SK-N-SH (cell line): ENCODE measurements around the gene DBP. TPM values are rescaled to one million over a fixed set of nuclear protein-coding genes. Genes with fewer than 3 reads are reported as not detected.
A peak's percentile ranks its signal among the peaks of the same experiment; 100 is the strongest.

ENCODE experiments used
- CTCF ChIA-PET: fragments of 300-600, 350-600 bp; formaldehyde crosslinking; extraction: SDS; loops from one replicate; lab custom pipeline; 2021; lab: Yijun Ruan, JAX
- POLR2A ChIA-PET: fragments of 350-600 bp; sonication (Branson Sonifier 250); formaldehyde crosslinking; extraction: SDS; loops from one replicate; lab custom pipeline; 2020; ENCODE audit warnings: antibody characterized with exemption, inconsistent platforms; lab: Yijun Ruan, JAX
- DNase-seq: peaks from one replicate; pipeline ENCODE4 v3.0.0; 2012
- H2AFZ ChIP-seq: fragments of 200-600 bp; sonication (generic); 2 replicates; pipeline ENCODE4 v1.8.1; 2016; ENCODE audit warnings: antibody characterized with exemption, mild to moderate bottlenecking, low read depth
- H3F3A ChIP-seq: fragments of 200-600 bp; sonication (generic); replicated peaks from 2 replicates; pipeline ENCODE3; 2016; ENCODE audit warnings: antibody characterized with exemption, mild to moderate bottlenecking; ENCODE audit not compliant: insufficient read depth
- H3K27ac ChIP-seq, 2 experiments: fragments of 200-500 bp in 1 of 2; fragments of 200-600 bp in 1 of 2; sonication (Bioruptor generic) in 1 of 2; sonication (generic), shearing (Covaris generic) in 1 of 2; 2 replicates each; pipeline versions ENCODE4 v1.5.1 to v1.6.1; 2014 to 2016; ENCODE audit warnings: low read depth in 2 of 2, inconsistent platforms in 1 of 2, low read length in 1 of 2, mild to moderate bottlenecking in 1 of 2, mixed read lengths in 1 of 2
- H3K27me3 ChIP-seq: fragments of 200-600 bp; sonication (generic), shearing (Covaris generic); 2 replicates; pipeline ENCODE4 v1.6.1; 2016; ENCODE audit warnings: mixed run types; ENCODE audit not compliant: insufficient read depth
- H3K36me3 ChIP-seq, 2 experiments: fragments of 200-500 bp in 1 of 2; fragments of 200-600 bp in 1 of 2; sonication (Bioruptor generic) in 1 of 2; sonication (generic) in 1 of 2; replicated peaks in 1 of 2; 2 replicates each; pipeline versions ENCODE3 to v1.5.1; 2014 to 2016; ENCODE audit warnings: low read length in 1 of 2, mild to moderate bottlenecking in 1 of 2; ENCODE audit not compliant: insufficient read depth in 2 of 2, control insufficient read depth in 1 of 2
- H3K4me1 ChIP-seq, 2 experiments: fragments of 200-500 bp in 1 of 2; fragments of 200-600 bp in 1 of 2; sonication (Bioruptor generic) in 1 of 2; sonication (generic), shearing (Covaris generic) in 1 of 2; 2 replicates each; pipeline versions ENCODE4 v1.5.1 to v1.6.1; 2014 to 2016; ENCODE audit warnings: low read depth in 1 of 2, low read length in 1 of 2, mixed run types in 1 of 2; ENCODE audit not compliant: insufficient read depth in 2 of 2, control insufficient read depth in 1 of 2
- H3K4me2 ChIP-seq: fragments of 200-600 bp; sonication (generic), shearing (Covaris generic); 2 replicates; pipeline ENCODE4 v1.6.1; 2017; ENCODE audit warnings: mixed run types
- H3K4me3 ChIP-seq, 2 experiments: fragments of 200-500 bp in 1 of 2; fragments of 200-600 bp in 1 of 2; sonication (Bioruptor generic) in 1 of 2; sonication (generic), shearing (Covaris generic) in 1 of 2; 2 replicates each; pipeline versions ENCODE4 v1.5.1 to v1.8.1; 2014 to 2016; ENCODE audit warnings: low read depth in 2 of 2, inconsistent platforms in 1 of 2, low read length in 1 of 2, mild to moderate bottlenecking in 1 of 2, mixed read lengths in 1 of 2, moderate library complexity in 1 of 2
- H3K79me2 ChIP-seq: fragments of 200-600 bp; sonication (generic); 2 replicates; pipeline ENCODE4 v1.8.1; 2017; ENCODE audit warnings: mild to moderate bottlenecking; ENCODE audit not compliant: insufficient read depth
- H3K9ac ChIP-seq: fragments of 200-600 bp; sonication (generic); 2 replicates; pipeline ENCODE4 v1.6.1; 2017; ENCODE audit warnings: mixed run types
- H3K9me2 ChIP-seq: fragments of 200-600 bp; sonication (generic); 2 replicates; pipeline ENCODE4 v1.6.1; 2017; ENCODE audit warnings: mixed run types
- H3K9me3 ChIP-seq: fragments of 200-600 bp; sonication (generic); 2 replicates; pipeline ENCODE4 v1.6.1; 2017; ENCODE audit warnings: mixed run types, mild to moderate bottlenecking, moderate library complexity
- H4K20me1 ChIP-seq: fragments of 200-600 bp; sonication (generic); 2 replicates; pipeline ENCODE4 v1.6.1; 2017; ENCODE audit warnings: mild to moderate bottlenecking, mixed run types; ENCODE audit not compliant: insufficient read depth
- EP300 ChIP-seq, 2 experiments: IDR thresholded peaks; 2 replicates each; pipeline versions ENCODE4 v1.4.0 to v1.6.1; 2012; ENCODE audit warnings: borderline replicate concordance in 1 of 2, low read depth in 1 of 2, low read length in 1 of 2
- EZH2phosphoT487 ChIP-seq: fragments of 200-600 bp; sonication (generic); IDR thresholded peaks from 2 replicates; pipeline ENCODE4 v1.6.1; 2017; ENCODE audit warnings: low read depth, mixed run types, mild to moderate bottlenecking, antibody characterized with exemption, moderate library complexity, borderline replicate concordance
- GABPA ChIP-seq: IDR thresholded peaks from 2 replicates; pipeline ENCODE4 v1.4.0; 2012; ENCODE audit warnings: low read depth, mild to moderate bottlenecking
- GATA2 ChIP-seq: sonication (generic); formaldehyde crosslinking; IDR thresholded peaks from 2 replicates; pipeline ENCODE4 v1.5.0; 2020; ENCODE audit warnings: mild to moderate bottlenecking, missing genetic modification reagents
- MEF2A ChIP-seq: IDR thresholded peaks from 2 replicates; pipeline ENCODE4 v1.4.0; 2012; ENCODE audit warnings: low read depth, borderline replicate concordance
- MXI1 ChIP-seq: IDR thresholded peaks from 2 replicates; pipeline ENCODE4 v1.6.1; 2012; ENCODE audit warnings: mild to moderate bottlenecking, low read depth, low read length, improper control_type of control experiment
- POLR2AphosphoS5 ChIP-seq: IDR thresholded peaks from 2 replicates; pipeline ENCODE4 v1.6.1; 2012; ENCODE audit warnings: low read depth, low read length
- RCOR1 ChIP-seq: fragments of 150-350 bp; IDR thresholded peaks from 2 replicates; pipeline ENCODE4 v1.6.1; 2017; ENCODE audit warnings: antibody characterized with exemption, low read length
- RFX5 ChIP-seq: IDR thresholded peaks from 2 replicates; pipeline ENCODE4 v1.6.1; 2012; ENCODE audit warnings: mild to moderate bottlenecking, improper control_type of control experiment, low read length
- RXRA ChIP-seq: IDR thresholded peaks from 2 replicates; pipeline ENCODE4 v1.4.0; 2012; ENCODE audit warnings: low read depth, mild to moderate bottlenecking, borderline replicate concordance
- SMC3 ChIP-seq: IDR thresholded peaks from 2 replicates; pipeline ENCODE4 v1.6.1; 2012; ENCODE audit warnings: low read depth, low read length, improper control_type of control experiment
- TAF1 ChIP-seq: IDR thresholded peaks from 2 replicates; pipeline ENCODE4 v1.6.1; 2012; ENCODE audit warnings: low read depth, mild to moderate bottlenecking, low read length, moderate library complexity, borderline replicate concordance
- WGBS: methylation state at CpG from one replicate; pipeline ENCODE4 v1.1.6; 2017; ENCODE audit warnings: low lambda C conversion rate; 5-methylcytosine and 5-hydroxymethylcytosine counted together
- polyA plus RNA-seq, 3 experiments: library from polyadenylated mRNA; depleted of rRNA; stranded (reverse); fragments of >200 nt; gene quantifications; 2 replicates each; pipeline ENCODE4 v1.2.3, GENCODE V29; 2012
- TF ChIP-seq, protein P1 (sequence below): fragments of 200-600 bp; sonication (generic); IDR thresholded peaks from 2 replicates; pipeline ENCODE4 v1.6.1; 2017; ENCODE audit warnings: antibody characterized with exemption, mild to moderate bottlenecking, moderate library complexity
- TF ChIP-seq, protein P2 (sequence below): IDR thresholded peaks from 2 replicates; pipeline ENCODE4; 2012
- TF ChIP-seq, protein P3 (sequence below): IDR thresholded peaks from 2 replicates; pipeline ENCODE4 v1.4.0; 2012; ENCODE audit warnings: low read depth, borderline replicate concordance
- TF ChIP-seq, protein P4 (sequence below): IDR thresholded peaks from 2 replicates; pipeline ENCODE4 v1.4.0; 2012; ENCODE audit warnings: low read depth
- TF ChIP-seq, protein P5 (sequence below): fragments of 150-350 bp; IDR thresholded peaks from 2 replicates; pipeline ENCODE4 v1.6.1; 2017; ENCODE audit warnings: antibody characterized with exemption, low read length, low read depth, borderline replicate concordance

Gene DBP
- polyA plus RNA-seq, 1 of the 3 experiments (the other 2 are of a cell fraction): 12.6 TPM

DNA sequence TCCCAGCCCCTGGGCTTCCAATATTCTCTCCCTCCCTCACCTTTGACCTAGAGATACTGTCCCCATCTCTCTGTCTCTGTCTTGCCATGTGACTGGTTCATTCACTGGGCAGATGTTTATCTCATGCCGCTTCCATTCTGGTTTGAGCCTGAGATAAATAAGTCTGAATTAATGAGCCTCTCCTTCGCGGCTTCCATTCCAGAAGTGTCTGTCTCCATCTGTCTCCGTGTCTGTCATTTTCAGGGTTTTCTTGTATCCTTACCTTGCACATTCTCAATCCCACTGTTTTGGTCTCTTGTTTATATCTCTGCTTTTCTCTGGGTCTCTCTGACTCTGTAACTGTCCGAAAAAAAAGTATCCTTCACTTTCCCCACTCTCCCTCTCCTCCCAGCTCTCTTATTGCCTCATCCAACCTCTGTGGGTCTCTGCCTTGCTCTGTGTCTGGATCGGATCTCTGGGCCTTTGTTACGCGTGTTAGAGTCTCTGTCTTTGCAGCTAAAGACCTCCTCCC, 13.6 kb downstream of the DBP start:
- ChIA-PET POLR2A (interaction anchor here (0.6 to 1.5 kb wide), 6 partner anchors 9 to 261 kb away, joined by 3 to 13 read pairs (median 4); partner anchors contain the start of gene CA11), CTCF (interaction anchor here (1.6 to 2.2 kb wide), 2 partner anchors 15 to 34 kb away, joined by 5 to 7 read pairs; no protein-coding TSS in a partner anchor)
- H3K79me2 ChIP-seq: peaks cover 14% of the 10 kb centered on the region
- peaks cover 24% of the 10 kb centered on the region for H3F3A ChIP-seq
- H3K4me3 ChIP-seq: peak overlapping the region; percentile 47 to 59
- WGBS: 13% methylated on average over 8 of the region's 8 CpGs
- peak overlapping the region; percentile 80 for H3K4me2 ChIP-seq
- no peaks in the 10 kb centered on the region for H3K9me3 ChIP-seq
- peaks cover under 1% of the 10 kb centered on the region; the same call in 1 of the 2 replicates for H4K20me1 ChIP-seq
- peaks cover 2 to 4% of the 10 kb centered on the region in 2 experiments for H3K36me3 ChIP-seq
- TF ChIP-seq TAF1 (peak; percentile 63; the same call in 1 of the 2 replicates), RCOR1 (peak; percentile 53; the same call in 1 of the 2 replicates), POLR2AphosphoS5 (peak; percentile 77), MXI1 (peak; percentile 88), RFX5 (no peak), EP300 (IDR thresholded peaks at IDR 0.05; ENCODE audit: borderline replicate concordance in 1 of 2, low read depth in 1 of 2, low read length in 1 of 2) (no peak), GABPA (no peak), GATA2 (CRISPR knock-in tag) (peak; percentile 76)
- TF ChIP-seq, protein P1, sequence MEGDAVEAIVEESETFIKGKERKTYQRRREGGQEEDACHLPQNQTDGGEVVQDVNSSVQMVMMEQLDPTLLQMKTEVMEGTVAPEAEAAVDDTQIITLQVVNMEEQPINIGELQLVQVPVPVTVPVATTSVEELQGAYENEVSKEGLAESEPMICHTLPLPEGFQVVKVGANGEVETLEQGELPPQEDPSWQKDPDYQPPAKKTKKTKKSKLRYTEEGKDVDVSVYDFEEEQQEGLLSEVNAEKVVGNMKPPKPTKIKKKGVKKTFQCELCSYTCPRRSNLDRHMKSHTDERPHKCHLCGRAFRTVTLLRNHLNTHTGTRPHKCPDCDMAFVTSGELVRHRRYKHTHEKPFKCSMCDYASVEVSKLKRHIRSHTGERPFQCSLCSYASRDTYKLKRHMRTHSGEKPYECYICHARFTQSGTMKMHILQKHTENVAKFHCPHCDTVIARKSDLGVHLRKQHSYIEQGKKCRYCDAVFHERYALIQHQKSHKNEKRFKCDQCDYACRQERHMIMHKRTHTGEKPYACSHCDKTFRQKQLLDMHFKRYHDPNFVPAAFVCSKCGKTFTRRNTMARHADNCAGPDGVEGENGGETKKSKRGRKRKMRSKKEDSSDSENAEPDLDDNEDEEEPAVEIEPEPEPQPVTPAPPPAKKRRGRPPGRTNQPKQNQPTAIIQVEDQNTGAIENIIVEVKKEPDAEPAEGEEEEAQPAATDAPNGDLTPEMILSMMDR: no peak
- peak overlapping the region; percentile 77; the same call in 1 of the 2 replicates for H2AFZ ChIP-seq
- no peaks in the 10 kb centered on the region for H3K9me2 ChIP-seq
- H3K9ac ChIP-seq: peak overlapping the region; percentile 64
- no peaks in the 10 kb centered on the region for H3K27me3 ChIP-seq
- peak; percentile 65 for DNase-seq
- peak overlapping the region; percentile 78 to 98 for H3K27ac ChIP-seq
- H3K4me1 ChIP-seq: peaks cover 4 to 26% of the 10 kb centered on the region in 2 experiments; a peak in 2 of 4 replicates

DNA sequence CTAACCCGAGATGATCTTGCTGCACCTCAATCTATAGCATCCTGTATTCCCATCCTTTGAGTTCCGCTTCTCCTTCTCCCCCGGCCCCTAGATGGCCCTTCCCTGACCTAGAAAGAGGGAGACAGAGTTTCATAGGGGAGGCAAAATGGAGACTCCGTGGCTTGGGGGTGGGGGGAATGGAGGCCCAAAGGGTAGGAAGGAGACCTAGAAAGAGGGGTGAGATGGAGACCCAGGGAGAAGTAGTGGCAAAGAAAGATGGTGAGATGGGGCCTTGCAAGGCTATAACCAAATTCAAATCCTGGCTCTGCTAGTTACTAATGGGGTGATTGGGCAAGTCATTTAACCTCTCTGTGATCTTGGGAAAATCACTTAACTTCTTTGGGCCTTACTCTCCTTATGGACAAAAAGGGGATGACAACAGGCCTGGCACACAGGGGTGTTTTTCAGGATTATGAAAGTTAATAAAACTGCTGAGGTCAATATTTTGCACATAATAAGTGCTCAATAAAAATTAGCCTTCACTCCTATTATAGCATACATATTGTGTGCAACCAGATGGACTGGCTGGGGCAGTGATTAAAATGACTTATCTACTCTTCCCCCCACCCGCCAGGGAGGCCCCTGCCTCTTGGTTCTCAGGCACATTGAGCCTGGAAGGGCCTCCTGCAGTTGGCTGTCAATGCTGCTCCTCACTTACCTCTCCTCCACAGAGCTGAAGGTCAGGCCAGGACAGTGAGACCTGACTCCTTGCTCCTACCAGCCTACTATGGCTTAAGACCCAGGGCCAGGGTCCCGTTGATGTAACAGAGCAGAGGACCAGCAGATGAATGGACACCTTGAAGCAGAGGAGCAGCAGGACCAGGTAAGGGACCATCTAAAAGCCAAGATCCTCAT, 17.2 kb downstream of the DBP start:
- CTCF ChIA-PET: interaction anchor here (0.8 to 1.7 kb wide), 4 partner anchors 14 to 130 kb away, joined by 3 to 6 read pairs (median 4); partner anchors contain the start of gene CA11
- H2AFZ ChIP-seq: peak overlapping the region; percentile 36
- peaks cover 15 to 37% of the 10 kb centered on the region in 2 experiments; a peak in 3 of 4 replicates for H3K4me1 ChIP-seq
- H3K9me3 ChIP-seq: no peaks in the 10 kb centered on the region
- H3K9ac ChIP-seq: peak overlapping the region; percentile 79
- H3F3A ChIP-seq: peaks cover 52% of the 10 kb centered on the region
- no peaks in the 10 kb centered on the region for H3K9me2 ChIP-seq
- H3K27ac ChIP-seq: peak overlapping the region; percentile 74 to 87
- peaks cover 37% of the 10 kb centered on the region for H4K20me1 ChIP-seq
- POLR2A ChIA-PET: interaction anchor here (0.6 to 1.4 kb wide), 9 partner anchors 10 to 179 kb away, joined by 3 to 17 read pairs (median 3); partner anchors contain the start of gene CA11
- peak overlapping the region; percentile 67 to 93 for H3K4me3 ChIP-seq
- peaks cover 38% of the 10 kb centered on the region for H3K79me2 ChIP-seq
- H3K4me2 ChIP-seq: peak overlapping the region; percentile 74
- no peak for DNase-seq
- no peaks in the 10 kb centered on the region for H3K27me3 ChIP-seq
- H3K36me3 ChIP-seq: peaks cover 28 to 32% of the 10 kb centered on the region in 2 experiments
- WGBS: 33% methylated on average over 6 of the region's 6 CpGs
- TF ChIP-seq, protein P2, sequence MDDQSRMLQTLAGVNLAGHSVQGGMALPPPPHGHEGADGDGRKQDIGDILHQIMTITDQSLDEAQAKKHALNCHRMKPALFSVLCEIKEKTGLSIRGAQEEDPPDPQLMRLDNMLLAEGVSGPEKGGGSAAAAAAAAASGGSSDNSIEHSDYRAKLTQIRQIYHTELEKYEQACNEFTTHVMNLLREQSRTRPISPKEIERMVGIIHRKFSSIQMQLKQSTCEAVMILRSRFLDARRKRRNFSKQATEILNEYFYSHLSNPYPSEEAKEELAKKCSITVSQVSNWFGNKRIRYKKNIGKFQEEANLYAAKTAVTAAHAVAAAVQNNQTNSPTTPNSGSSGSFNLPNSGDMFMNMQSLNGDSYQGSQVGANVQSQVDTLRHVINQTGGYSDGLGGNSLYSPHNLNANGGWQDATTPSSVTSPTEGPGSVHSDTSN: no peak
- TF ChIP-seq MEF2A (no peak), GATA2 (CRISPR knock-in tag) (no peak), EZH2phosphoT487 (no peak), MXI1 (no peak), SMC3 (no peak), RXRA (no peak), RCOR1 (no peak)
- TF ChIP-seq, protein P3, sequence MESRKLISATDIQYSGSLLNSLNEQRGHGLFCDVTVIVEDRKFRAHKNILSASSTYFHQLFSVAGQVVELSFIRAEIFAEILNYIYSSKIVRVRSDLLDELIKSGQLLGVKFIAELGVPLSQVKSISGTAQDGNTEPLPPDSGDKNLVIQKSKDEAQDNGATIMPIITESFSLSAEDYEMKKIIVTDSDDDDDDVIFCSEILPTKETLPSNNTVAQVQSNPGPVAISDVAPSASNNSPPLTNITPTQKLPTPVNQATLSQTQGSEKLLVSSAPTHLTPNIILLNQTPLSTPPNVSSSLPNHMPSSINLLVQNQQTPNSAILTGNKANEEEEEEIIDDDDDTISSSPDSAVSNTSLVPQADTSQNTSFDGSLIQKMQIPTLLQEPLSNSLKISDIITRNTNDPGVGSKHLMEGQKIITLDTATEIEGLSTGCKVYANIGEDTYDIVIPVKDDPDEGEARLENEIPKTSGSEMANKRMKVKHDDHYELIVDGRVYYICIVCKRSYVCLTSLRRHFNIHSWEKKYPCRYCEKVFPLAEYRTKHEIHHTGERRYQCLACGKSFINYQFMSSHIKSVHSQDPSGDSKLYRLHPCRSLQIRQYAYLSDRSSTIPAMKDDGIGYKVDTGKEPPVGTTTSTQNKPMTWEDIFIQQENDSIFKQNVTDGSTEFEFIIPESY: no peak
- TF ChIP-seq, protein P4, sequence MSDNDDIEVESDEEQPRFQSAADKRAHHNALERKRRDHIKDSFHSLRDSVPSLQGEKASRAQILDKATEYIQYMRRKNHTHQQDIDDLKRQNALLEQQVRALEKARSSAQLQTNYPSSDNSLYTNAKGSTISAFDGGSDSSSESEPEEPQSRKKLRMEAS: no peak
- TF ChIP-seq, protein P5, sequence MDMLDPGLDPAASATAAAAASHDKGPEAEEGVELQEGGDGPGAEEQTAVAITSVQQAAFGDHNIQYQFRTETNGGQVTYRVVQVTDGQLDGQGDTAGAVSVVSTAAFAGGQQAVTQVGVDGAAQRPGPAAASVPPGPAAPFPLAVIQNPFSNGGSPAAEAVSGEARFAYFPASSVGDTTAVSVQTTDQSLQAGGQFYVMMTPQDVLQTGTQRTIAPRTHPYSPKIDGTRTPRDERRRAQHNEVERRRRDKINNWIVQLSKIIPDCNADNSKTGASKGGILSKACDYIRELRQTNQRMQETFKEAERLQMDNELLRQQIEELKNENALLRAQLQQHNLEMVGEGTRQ: no peak
